ENCODE measurements around the gene SYK. TPM values are rescaled to one million over a fixed set of nuclear protein-coding genes. Genes with fewer than 3 reads are reported as not detected.
A peak's percentile ranks its signal among the peaks of the same experiment; 100 is the strongest.

SYK gene
- total RNA-seq, 4 donors from 2014 or later: 0.53 to 3.3 (median 2.0) TPM

DNA sequence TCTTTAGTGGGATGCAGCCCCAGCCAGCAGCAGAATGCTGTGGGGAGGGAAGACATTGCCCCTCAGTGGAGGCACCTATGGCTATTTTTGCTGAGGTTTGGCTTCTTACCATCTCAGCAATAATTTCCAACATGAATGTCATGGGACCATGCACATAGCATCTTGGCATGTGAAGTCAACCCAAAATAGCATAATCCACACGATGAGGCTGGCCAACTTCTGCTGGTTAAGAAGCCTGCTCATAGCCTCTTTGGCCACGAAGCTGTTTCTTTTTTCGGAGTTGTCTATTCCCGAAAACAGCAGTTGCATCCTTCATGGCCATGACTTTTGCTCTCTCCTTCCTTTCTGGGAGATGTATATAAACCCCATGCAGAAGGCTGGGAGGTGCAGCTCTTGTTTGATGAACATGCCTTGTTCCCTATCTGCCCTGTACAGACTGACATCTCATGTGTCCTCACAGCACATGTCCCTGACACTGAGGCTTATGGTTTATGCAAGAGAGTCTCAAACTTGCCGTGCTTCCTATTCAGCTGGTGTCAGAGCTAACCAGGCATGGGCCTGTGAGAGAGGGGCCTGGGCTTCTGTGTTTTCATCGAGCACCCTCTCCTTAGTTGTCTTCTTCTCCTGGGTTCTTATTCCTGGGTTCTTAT is 45.3 kb downstream of the SYK start:
- H3K4me3 ChIP-seq: no peak overlapping the region
- H3K36me3 ChIP-seq: no peaks in the 10 kb centered on the region
- no peaks in the 10 kb centered on the region for H3K27me3 ChIP-seq
- ATAC-seq (peak; percentile 46 to 91), DNase-seq (no peak)
- H3K27ac ChIP-seq: peak overlapping the region in 2 of 4 donors; percentile 11 to 28
- no peak for TF ChIP-seq POLR2A (IDR thresholded peaks at IDR 0.05)
- no peaks in the 10 kb centered on the region for H3K9me3 ChIP-seq
- in situ Hi-C loops (cut with MboI; ENCODE audit: low sequenced_read_pairs in 4 of 4): no loop called here
- intact Hi-C loops (cut with DNase I; ENCODE audit: low total_unique reads): no loop called here
- peaks cover 12 to 13% of the 10 kb centered on the region in 2 donors for H3K4me1 ChIP-seq

DNA sequence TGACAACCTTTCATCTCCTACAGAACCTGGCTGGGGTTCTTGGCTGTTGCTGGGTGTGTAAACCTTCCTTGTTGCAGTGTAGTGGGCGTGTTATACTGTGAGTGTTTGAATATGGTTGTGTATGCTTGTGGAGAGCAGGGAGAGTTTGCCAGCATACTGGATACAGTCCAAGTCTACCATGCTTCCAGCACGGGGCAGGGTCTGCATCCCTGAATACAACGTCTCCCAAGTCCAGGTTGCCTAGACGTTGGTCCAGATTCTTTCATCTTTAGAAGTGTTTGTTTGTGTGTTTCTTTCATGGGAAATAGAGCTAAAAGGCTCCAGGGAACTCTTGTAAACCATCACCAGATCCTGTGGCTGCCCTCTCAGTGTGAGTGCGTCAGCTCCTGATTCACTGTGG is 46.4 kb downstream of the SYK start:
- H3K27me3 ChIP-seq: no peaks in the 10 kb centered on the region
- in situ Hi-C loops (cut with MboI; ENCODE audit: low sequenced_read_pairs in 4 of 4) (no loop called here), intact Hi-C loops (cut with DNase I; ENCODE audit: low total_unique reads) (no loop called here)
- no peaks in the 10 kb centered on the region for H3K36me3 ChIP-seq
- H3K4me3 ChIP-seq: no peak overlapping the region
- ATAC-seq (no peak), DNase-seq (no peak)
- H3K27ac ChIP-seq: no peak overlapping the region
- TF ChIP-seq POLR2A (IDR thresholded peaks at IDR 0.05): no peak
- TF ChIP-seq, protein P1, sequence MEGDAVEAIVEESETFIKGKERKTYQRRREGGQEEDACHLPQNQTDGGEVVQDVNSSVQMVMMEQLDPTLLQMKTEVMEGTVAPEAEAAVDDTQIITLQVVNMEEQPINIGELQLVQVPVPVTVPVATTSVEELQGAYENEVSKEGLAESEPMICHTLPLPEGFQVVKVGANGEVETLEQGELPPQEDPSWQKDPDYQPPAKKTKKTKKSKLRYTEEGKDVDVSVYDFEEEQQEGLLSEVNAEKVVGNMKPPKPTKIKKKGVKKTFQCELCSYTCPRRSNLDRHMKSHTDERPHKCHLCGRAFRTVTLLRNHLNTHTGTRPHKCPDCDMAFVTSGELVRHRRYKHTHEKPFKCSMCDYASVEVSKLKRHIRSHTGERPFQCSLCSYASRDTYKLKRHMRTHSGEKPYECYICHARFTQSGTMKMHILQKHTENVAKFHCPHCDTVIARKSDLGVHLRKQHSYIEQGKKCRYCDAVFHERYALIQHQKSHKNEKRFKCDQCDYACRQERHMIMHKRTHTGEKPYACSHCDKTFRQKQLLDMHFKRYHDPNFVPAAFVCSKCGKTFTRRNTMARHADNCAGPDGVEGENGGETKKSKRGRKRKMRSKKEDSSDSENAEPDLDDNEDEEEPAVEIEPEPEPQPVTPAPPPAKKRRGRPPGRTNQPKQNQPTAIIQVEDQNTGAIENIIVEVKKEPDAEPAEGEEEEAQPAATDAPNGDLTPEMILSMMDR (IDR thresholded peaks at IDR 0.05 in 4 of 5, conservative IDR thresholded peaks at IDR 0.05 in 1 of 5): no peak
- no peaks in the 10 kb centered on the region for H3K9me3 ChIP-seq
- H3K4me1 ChIP-seq: peaks cover 12 to 13% of the 10 kb centered on the region in 2 donors

DNA sequence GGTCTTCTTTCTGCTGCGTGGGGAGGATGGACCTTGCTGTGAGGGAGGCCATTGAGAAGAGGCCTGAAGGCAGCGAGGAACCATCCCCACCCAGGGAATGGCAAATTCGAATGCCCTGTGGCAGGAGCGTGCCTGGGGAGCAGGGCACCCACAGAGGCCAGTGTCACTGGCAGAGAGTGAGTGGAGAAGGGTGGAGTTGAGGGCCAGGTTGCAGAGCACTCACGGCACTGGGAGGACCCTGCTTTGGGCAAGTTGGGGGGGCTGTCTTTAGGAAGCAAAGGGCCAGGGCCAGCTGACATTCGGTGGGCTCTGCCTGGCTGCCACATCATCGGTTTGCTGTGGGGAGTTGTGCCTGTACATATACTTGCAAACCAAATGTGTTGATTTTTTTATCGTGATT is 47.2 kb downstream of the SYK start:
- Histone ChIP-seq H3K27me3 (no peaks in the 10 kb centered on the region), H3K4me3 (no peak overlapping the region), H3K27ac (no peak overlapping the region), H3K4me1 (peaks cover 12 to 13% of the 10 kb centered on the region in 2 donors), H3K36me3 (no peaks in the 10 kb centered on the region), H3K9me3 (no peaks in the 10 kb centered on the region)
- intact Hi-C loops (cut with DNase I; ENCODE audit: low total_unique reads) (no loop called here), in situ Hi-C loops (cut with MboI; ENCODE audit: low sequenced_read_pairs in 4 of 4) (no loop called here)
- ATAC-seq (no peak), DNase-seq (no peak)
- TF ChIP-seq, protein P1 (IDR thresholded peaks at IDR 0.05 in 4 of 5, conservative IDR thresholded peaks at IDR 0.05 in 1 of 5): no peak
- no peak for TF ChIP-seq POLR2A (IDR thresholded peaks at IDR 0.05)

DNA sequence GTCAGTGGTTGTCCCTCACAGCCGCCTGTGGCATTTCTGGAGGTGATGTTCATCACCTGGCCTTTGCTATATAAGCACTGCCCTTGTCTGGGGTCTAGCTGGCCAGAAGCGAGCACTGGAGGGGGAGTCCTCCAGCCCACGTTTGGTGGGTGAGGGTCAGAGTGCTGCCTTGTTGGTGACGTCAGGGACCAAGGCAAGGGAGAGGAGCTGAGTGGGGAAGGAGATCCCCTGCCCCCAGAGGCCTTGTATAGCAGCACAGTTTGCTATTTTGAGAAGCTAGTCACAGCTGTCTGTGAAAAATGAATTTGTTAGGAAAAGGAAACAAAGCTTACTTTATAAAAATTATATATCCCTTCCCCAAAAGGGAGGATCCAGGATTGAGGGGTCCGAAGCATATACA is 49.8 kb downstream of the SYK start:
- Histone ChIP-seq H3K4me3 (no peak overlapping the region), H3K27ac (no peak overlapping the region), H3K27me3 (no peaks in the 10 kb centered on the region), H3K9me3 (no peaks in the 10 kb centered on the region), H3K4me1 (peaks cover 12 to 13% of the 10 kb centered on the region in 2 donors), H3K36me3 (no peaks in the 10 kb centered on the region)
- intact Hi-C loops (cut with DNase I; ENCODE audit: low total_unique reads) (no loop called here), in situ Hi-C loops (cut with MboI; ENCODE audit: low sequenced_read_pairs in 4 of 4) (no loop called here)
- TF ChIP-seq POLR2A (IDR thresholded peaks at IDR 0.05): no peak
- TF ChIP-seq, protein P1 (IDR thresholded peaks at IDR 0.05 in 4 of 5, conservative IDR thresholded peaks at IDR 0.05 in 1 of 5): no peak
- DNase-seq (no peak), ATAC-seq (no peak)

DNA sequence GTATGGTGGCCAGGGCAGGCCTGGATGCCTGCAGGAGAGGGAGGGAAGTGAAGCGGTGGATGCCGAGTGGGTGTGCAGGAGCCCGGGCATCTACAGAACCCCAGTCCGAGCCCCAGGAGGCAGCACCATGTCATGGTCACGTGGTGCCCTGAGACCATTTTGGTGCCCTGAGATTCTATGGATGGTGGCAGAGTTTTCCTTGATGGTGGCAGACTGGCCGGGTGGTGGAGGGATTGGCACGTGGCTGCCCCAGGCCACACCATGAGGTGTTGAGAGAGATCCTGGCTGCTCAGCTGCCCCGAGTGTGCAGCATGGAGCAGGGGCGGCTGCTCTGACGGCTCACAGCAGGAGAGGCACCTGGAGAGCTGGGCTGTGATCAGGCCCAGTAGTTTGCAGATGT is 52.3 kb downstream of the SYK start:
- DNase-seq: no peak
- Histone ChIP-seq H3K4me1 (no peaks in the 10 kb centered on the region), H3K27me3 (no peaks in the 10 kb centered on the region), H3K27ac (no peak overlapping the region), H3K36me3 (no peaks in the 10 kb centered on the region), H3K9me3 (no peaks in the 10 kb centered on the region), H3K4me3 (no peak overlapping the region)
- intact Hi-C loops (cut with DNase I; ENCODE audit: low total_unique reads) (no loop called here), in situ Hi-C loops (cut with MboI; ENCODE audit: low sequenced_read_pairs in 4 of 4) (no loop called here)
- no peak for TF ChIP-seq POLR2A (IDR thresholded peaks at IDR 0.05)
- TF ChIP-seq, protein P1 (IDR thresholded peaks at IDR 0.05 in 4 of 5, conservative IDR thresholded peaks at IDR 0.05 in 1 of 5): no peak
- ATAC-seq: no peak
